Measurements from ENCODE around the gene CREBL2. TPM values are rescaled to one million over a fixed set of nuclear protein-coding genes. Genes with fewer than 3 reads are reported as not detected.

The CREBL2 gene
- 24.4 and 37.3 TPM in 2 replicates for total RNA-seq

GRCh38 chr12:12611512-12612306 lies at the start of gene CREBL2:
CREBL2 (plus strand) TSS chr12:12611876; CDS start chr12:12612173, 297 bp downstream.

GRCh38 chr12:12562585-12563261 lies 49.0 kb upstream of the CREBL2 start, which contains the start of gene DUSP16:
DUSP16 (minus strand) TSS chr12:12562863; CDS start chr12:12521098, 41,765 bp downstream.

Other genes with a start within 250 kb of the CREBL2 start
- gene DUSP16, start 49.0 kb upstream of the CREBL2 start, total RNA-seq = 6.8 and 17.3 TPM in 2 replicates
- 0.25 and 0.49 TPM in 2 replicates for gene GPR19, start 84.3 kb downstream of the CREBL2 start, total RNA-seq
- gene CDKN1B, start 105.5 kb downstream of the CREBL2 start, total RNA-seq = 42.2 and 52.3 TPM in 2 replicates
- 15.5 and 22.0 TPM in 2 replicates for gene APOLD1, start 173.8 kb downstream of the CREBL2 start, total RNA-seq
- 39.8 and 69.2 TPM in 2 replicates for gene DDX47, start 201.5 kb downstream of the CREBL2 start, total RNA-seq

All from bladder microvascular endothelial cell (primary cell).